ENCODE data around the gene PRPS1. TPM values are rescaled to one million over a fixed set of nuclear protein-coding genes. Genes with fewer than 3 reads are reported as not detected.
"Not testable (repeated sequence)": the region's sequence is repeated elsewhere in the genome, so short reads cannot be mapped to it uniquely, and the experiment has no call there.

Gene PRPS1
- total RNA-seq, 1 experiment from 2014 or later, result 126 TPM

DNA sequence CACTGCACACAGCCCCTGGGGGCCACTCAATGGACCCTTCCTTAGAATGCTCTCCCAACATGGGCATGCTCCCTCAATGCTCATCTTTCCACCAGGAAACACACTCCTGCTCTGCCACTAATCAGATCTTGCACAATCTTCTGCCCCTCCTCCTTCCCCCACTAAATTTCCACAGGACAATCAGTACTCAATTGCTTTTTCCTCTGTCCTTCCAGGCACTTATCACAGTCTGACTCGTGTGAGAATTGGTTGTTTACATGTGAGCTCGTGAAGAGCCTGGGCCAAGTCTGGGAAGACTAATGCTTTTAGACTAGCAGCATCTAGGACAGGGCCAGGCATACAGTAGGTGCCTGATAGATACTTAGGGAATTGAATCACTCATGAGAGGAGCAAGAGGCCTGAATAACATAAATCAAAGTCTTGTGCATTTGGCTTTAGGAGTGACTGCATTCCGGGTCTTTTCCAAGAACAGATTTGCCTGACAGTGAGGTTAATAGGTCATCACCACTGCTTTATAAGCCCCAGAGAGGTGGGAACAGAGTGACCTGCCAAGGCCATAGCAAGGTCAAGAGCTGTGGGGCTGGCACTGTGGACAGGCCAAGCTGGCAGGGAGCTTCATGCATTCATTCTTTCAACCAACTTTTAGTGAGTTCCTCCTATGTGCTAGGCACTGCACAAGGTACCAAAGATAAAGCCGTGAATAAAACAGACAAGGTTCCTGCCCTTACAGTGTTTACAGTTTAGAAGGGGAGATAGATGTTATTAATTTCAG is 55.0 kb downstream of the PRPS1 start:
- TF ChIP-seq FOXJ3 (CRISPR knock-in tag; IDR thresholded peaks at IDR 0.05; ENCODE audit: borderline replicate concordance), result no peak
- no peak overlapping the region for H3K27ac Mint-ChIP-seq
- ATAC-seq (no peak), DNase-seq (ENCODE audit: low spot score) (no peak)
- H3K27me3 Mint-ChIP-seq (ENCODE audit: low read depth), result peaks cover 2% of the 10 kb centered on the region; the same call in 1 of the 2 replicates
- H3K4me3 Mint-ChIP-seq, result no peak overlapping the region
- peaks cover 4% of the 10 kb centered on the region; the same call in 1 of the 2 replicates for H3K9me3 Mint-ChIP-seq
- ChIA-PET CTCF (no interaction called here), POLR2A (no interaction called here)
- H3K4me1 Mint-ChIP-seq, result no peaks in the 10 kb centered on the region
- no peaks in the 10 kb centered on the region for H3K36me3 Mint-ChIP-seq

- no peak for ATAC-seq
Observed at GRCh38 chrX:107683931-107684330, 55.6 kb downstream of the PRPS1 start.

DNA sequence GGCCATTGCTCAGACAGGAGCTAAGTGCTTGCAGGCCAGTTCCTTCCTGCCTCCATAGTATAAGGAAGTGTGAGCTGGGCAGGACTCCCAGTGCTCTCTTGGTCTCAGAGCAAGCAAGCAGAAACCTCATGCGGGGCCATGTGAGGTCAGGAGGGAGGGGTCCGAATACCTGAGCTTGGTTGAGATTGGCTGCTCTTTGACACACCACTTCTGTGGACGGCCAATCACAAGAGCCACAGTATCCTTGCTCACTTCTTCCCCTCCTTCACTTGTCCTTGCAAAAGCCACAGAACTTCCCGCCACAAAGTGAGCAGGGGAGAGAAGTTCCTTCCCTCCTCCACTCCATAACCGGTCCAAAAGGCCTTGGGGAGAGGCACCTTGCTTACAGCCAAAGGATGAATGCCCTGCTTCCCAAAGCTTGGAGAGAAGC is 56.7 kb downstream of the PRPS1 start:
- ATAC-seq, result peak; percentile 95
- ChIA-PET POLR2A (no interaction called here), CTCF (interaction anchor here (0.7 to 0.8 kb wide), 2 partner anchors 12 to 33 kb away, joined by 3 to 5 read pairs; no protein-coding TSS in a partner anchor)

More at GRCh38 chrX:107683931-107684330, 55.6 kb downstream of the PRPS1 start:
- no peak overlapping the region for H3K27ac Mint-ChIP-seq
- H3K4me3 Mint-ChIP-seq, result no peak overlapping the region
- DNase-seq (ENCODE audit: low spot score), result no peak
- CTCF ChIA-PET, result no interaction called here
- H3K4me1 Mint-ChIP-seq, result no peaks in the 10 kb centered on the region
- TF ChIP-seq, protein P1, sequence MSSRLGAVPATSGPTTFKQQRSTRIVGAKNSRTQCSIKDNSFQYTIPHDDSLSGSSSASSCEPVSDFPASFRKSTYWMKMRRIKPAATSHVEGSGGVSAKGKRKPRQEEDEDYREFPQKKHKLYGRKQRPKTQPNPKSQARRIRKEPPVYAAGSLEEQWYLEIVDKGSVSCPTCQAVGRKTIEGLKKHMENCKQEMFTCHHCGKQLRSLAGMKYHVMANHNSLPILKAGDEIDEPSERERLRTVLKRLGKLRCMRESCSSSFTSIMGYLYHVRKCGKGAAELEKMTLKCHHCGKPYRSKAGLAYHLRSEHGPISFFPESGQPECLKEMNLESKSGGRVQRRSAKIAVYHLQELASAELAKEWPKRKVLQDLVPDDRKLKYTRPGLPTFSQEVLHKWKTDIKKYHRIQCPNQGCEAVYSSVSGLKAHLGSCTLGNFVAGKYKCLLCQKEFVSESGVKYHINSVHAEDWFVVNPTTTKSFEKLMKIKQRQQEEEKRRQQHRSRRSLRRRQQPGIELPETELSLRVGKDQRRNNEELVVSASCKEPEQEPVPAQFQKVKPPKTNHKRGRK (CRISPR knock-in tag; IDR thresholded peaks at IDR 0.05; ENCODE audit: borderline replicate concordance), result no peak
- TF ChIP-seq ZNF396 (CRISPR knock-in tag; IDR thresholded peaks at IDR 0.05; ENCODE audit: borderline replicate concordance), result no peak
- TF ChIP-seq CREB1 (CRISPR knock-in tag; IDR thresholded peaks at IDR 0.05), result no peak
- POLR2A ChIA-PET, result no interaction called here
- no peaks in the 10 kb centered on the region for H3K36me3 Mint-ChIP-seq
- H3K27me3 Mint-ChIP-seq (ENCODE audit: low read depth), result no peaks in the 10 kb centered on the region; the same call in 1 of the 2 replicates
- H3K9me3 Mint-ChIP-seq, result peaks cover 4% of the 10 kb centered on the region; the same call in 1 of the 2 replicates

DNA sequence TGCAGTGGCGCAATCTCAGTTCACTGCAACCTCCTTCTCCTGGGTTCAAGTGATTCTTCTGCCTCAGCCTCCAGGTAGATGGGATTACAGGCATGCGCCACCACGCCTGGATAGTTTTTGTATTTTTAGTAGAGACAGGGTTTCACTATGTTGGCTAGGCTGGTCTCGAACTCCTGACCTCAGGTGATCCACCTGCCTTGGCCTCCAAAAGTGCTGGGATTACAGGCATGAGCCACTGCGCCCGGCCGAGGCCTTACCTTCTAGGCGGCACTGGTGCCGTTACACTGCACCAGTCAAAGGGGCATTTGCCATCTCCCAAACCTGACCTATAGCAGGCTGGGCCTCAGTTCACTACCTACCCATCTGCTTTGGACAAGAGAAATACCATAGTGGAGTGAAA is 57.3 kb downstream of the PRPS1 start:
- H3K27ac Mint-ChIP-seq; H3K27me3 Mint-ChIP-seq (ENCODE audit: low read depth); H3K36me3 Mint-ChIP-seq; H3K4me1 Mint-ChIP-seq; DNase-seq (ENCODE audit: low spot score); ATAC-seq; H3K4me3 Mint-ChIP-seq; POLR2A ChIA-PET; H3K9me3 Mint-ChIP-seq: not testable (repeated sequence)
- CTCF ChIA-PET, result interaction anchor here (0.8 kb wide), 1 partner anchor 32 kb away, joined by 3 read pairs; no protein-coding TSS in a partner anchor

More for the DNA sequence above, 56.7 kb downstream of the PRPS1 start:
- TF ChIP-seq NFYB (CRISPR knock-in tag; conservative IDR thresholded peaks at IDR 0.05; ENCODE audit: low read depth) (0 out of 2 replicates have a peak, but pooled peaks have one; percentile 23), MAX (CRISPR knock-in tag; IDR thresholded peaks at IDR 0.05) (no peak)
- Mint-ChIP-seq H3K27ac (no peak overlapping the region), H3K27me3 (ENCODE audit: low read depth) (no peaks in the 10 kb centered on the region; the same call in 1 of the 2 replicates), H3K36me3 (no peaks in the 10 kb centered on the region), H3K4me3 (no peak overlapping the region), H3K4me1 (no peaks in the 10 kb centered on the region), H3K9me3 (peaks cover 4% of the 10 kb centered on the region; the same call in 1 of the 2 replicates)
- peak; percentile 23 for DNase-seq (ENCODE audit: low spot score)

GRCh38 chrX:107686026-107686425 is 57.7 kb downstream of the PRPS1 start:
- CTCF ChIA-PET, result no interaction called here
- no peak overlapping the region for H3K4me3 Mint-ChIP-seq
- peaks cover 4% of the 10 kb centered on the region; the same call in 1 of the 2 replicates for H3K9me3 Mint-ChIP-seq
- ATAC-seq (no peak), DNase-seq (ENCODE audit: low spot score) (no peak)
- H3K27me3 Mint-ChIP-seq (ENCODE audit: low read depth), result no peaks in the 10 kb centered on the region
- POLR2A ChIA-PET, result no interaction called here
- no peak overlapping the region for H3K27ac Mint-ChIP-seq
- no peaks in the 10 kb centered on the region for H3K36me3 Mint-ChIP-seq
- TF ChIP-seq CREM (CRISPR knock-in tag; IDR thresholded peaks at IDR 0.05) (no peak), MAX (CRISPR knock-in tag; IDR thresholded peaks at IDR 0.05) (no peak), NR3C1 (CRISPR knock-in tag; conservative IDR thresholded peaks at IDR 0.05; ENCODE audit: low read depth) (no peak), NR2C2 (CRISPR knock-in tag; IDR thresholded peaks at IDR 0.05) (no peak), OVOL2 (CRISPR knock-in tag; IDR thresholded peaks at IDR 0.05; ENCODE audit: borderline replicate concordance) (no peak)
- TF ChIP-seq, protein P2, sequence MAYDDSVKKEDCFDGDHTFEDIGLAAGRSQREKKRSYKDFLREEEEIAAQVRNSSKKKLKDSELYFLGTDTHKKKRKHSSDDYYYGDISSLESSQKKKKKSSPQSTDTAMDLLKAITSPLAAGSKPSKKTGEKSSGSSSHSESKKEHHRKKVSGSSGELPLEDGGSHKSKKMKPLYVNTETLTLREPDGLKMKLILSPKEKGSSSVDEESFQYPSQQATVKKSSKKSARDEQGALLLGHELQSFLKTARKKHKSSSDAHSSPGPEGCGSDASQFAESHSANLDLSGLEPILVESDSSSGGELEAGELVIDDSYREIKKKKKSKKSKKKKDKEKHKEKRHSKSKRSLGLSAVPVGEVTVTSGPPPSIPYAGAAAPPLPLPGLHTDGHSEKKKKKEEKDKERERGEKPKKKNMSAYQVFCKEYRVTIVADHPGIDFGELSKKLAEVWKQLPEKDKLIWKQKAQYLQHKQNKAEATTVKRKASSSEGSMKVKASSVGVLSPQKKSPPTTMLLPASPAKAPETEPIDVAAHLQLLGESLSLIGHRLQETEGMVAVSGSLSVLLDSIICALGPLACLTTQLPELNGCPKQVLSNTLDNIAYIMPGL (CRISPR knock-in tag; IDR thresholded peaks at IDR 0.05), result no peak
- H3K4me1 Mint-ChIP-seq, result no peaks in the 10 kb centered on the region
